CD8-positive, alpha-beta memory T cell (primary cell): Measurements from ENCODE around the gene CRABP2. TPM values are rescaled to one million over a fixed set of nuclear protein-coding genes. Genes with fewer than 3 reads are reported as not detected.
A peak's percentile ranks its signal among the peaks of the same experiment; 100 is the strongest.

Experiments used
- CTCF ChIA-PET: fragments of 350-600 bp; sonication (Branson Sonifier 250); formaldehyde crosslinking; loops from one replicate; lab custom pipeline; 2021; ENCODE audit warnings: antibody characterized with exemption; lab: Charles Lee
- POLR2A ChIA-PET: fragments of 350-600 bp; sonication (Branson Sonifier 250); formaldehyde crosslinking; loops from one replicate; lab custom pipeline; 2021; ENCODE audit warnings: antibody characterized with exemption; lab: Charles Lee
- DNase-seq, 5 donors: peaks; one replicate each; pipeline versions ENCODE4 v3.0.0 to v3.0.0-alpha.2; 2020 to 2022; ENCODE audit warnings: mixed read lengths in 1 of 5
- H3K27ac ChIP-seq: one replicate; pipeline ENCODE4 v1.7.0; 2013; ENCODE audit warnings: low read depth, mild to moderate bottlenecking, low read length, moderate library complexity
- H3K27me3 ChIP-seq: 2 replicates; pipeline ENCODE4 v1.7.0; 2013; ENCODE audit warnings: low read length, mild to moderate bottlenecking; ENCODE audit not compliant: insufficient read depth, poor library complexity, severe bottlenecking
- H3K36me3 ChIP-seq: 2 replicates; pipeline ENCODE4 v1.7.0; 2013; ENCODE audit warnings: mild to moderate bottlenecking, low read length, moderate library complexity; ENCODE audit not compliant: insufficient read depth
- H3K4me1 ChIP-seq: 2 replicates; pipeline ENCODE4 v1.7.0; 2013; ENCODE audit warnings: mild to moderate bottlenecking, low read length, moderate library complexity; ENCODE audit not compliant: insufficient read depth
- H3K4me3 ChIP-seq: 2 replicates; pipeline ENCODE4 v1.7.0; 2013; ENCODE audit warnings: mild to moderate bottlenecking, low read length
- H3K9me3 ChIP-seq: 2 replicates; pipeline ENCODE4 v1.7.0; 2013; ENCODE audit warnings: mild to moderate bottlenecking, low read length
- H3K27ac Mint-ChIP-seq, 8 donors: one replicate each; pipeline ENCODE4 v1.8.0; 2020 to 2021; ENCODE audit warnings: mixed read lengths in 8 of 8, mild to moderate bottlenecking in 6 of 8, inconsistent platforms in 3 of 8, moderate library complexity in 3 of 8
- H3K27me3 Mint-ChIP-seq, 2 donors: one replicate each; pipeline ENCODE4 v1.8.0; 2020 to 2021; ENCODE audit warnings: mixed read lengths in 2 of 2, mild to moderate bottlenecking in 1 of 2, moderate library complexity in 1 of 2
- H3K36me3 Mint-ChIP-seq, 3 donors: one replicate each; pipeline ENCODE4 v1.8.0; 2020 to 2021; ENCODE audit warnings: mixed read lengths in 3 of 3, inconsistent platforms in 1 of 3, mild to moderate bottlenecking in 1 of 3
- H3K4me1 Mint-ChIP-seq, 3 donors: one replicate each; pipeline ENCODE4 v1.8.0; 2020 to 2021; ENCODE audit warnings: mixed read lengths in 3 of 3, inconsistent platforms in 1 of 3, mild to moderate bottlenecking in 1 of 3
- H3K4me3 Mint-ChIP-seq, 7 donors: one replicate each; pipeline ENCODE4 v1.8.0; 2020 to 2021; ENCODE audit warnings: mixed read lengths in 7 of 7, mild to moderate bottlenecking in 6 of 7, moderate library complexity in 4 of 7, inconsistent platforms in 2 of 7
- H3K9me3 Mint-ChIP-seq, 5 donors: one replicate each; pipeline ENCODE4 v1.8.0; 2020 to 2022; ENCODE audit warnings: mixed read lengths in 5 of 5, mild to moderate bottlenecking in 3 of 5, moderate library complexity in 2 of 5, inconsistent platforms in 1 of 5
- polyA plus RNA-seq: library from polyadenylated mRNA; unstranded; fragments of 300-500 nt; fragmentation: Illumina TruSeq; gene quantifications from one replicate; pipeline ENCODE4 v1.2.3, GENCODE V29; 2021
- total RNA-seq, 2 experiments: library from RNA; stranded (reverse); gene quantifications; one replicate each; pipeline ENCODE4 v1.2.3, GENCODE V29; 2021

Gene CRABP2
- total and polyA plus RNA-seq, 3 experiments from 2014 or later, result 0.66 to 0.71 TPM; not detected in 1

GRCh38 chr1:156703336-156703735, 2.0 kb downstream of the CRABP2 start:
- H3K36me3 ChIP-seq, result no peaks in the 10 kb centered on the region
- H3K27ac ChIP-seq, result no peak overlapping the region
- H3K27ac Mint-ChIP-seq, result no peak overlapping the region
- H3K27me3 ChIP-seq, result peaks cover 9% of the 10 kb centered on the region
- H3K36me3 Mint-ChIP-seq, result peaks cover 0 to 5% (median 0%) of the 10 kb centered on the region in 3 donors
- H3K4me1 Mint-ChIP-seq, result peaks cover 22 to 38% (median 24%) of the 10 kb centered on the region in 3 donors
- POLR2A ChIA-PET, result interaction anchor here (0.6 kb wide), 1 partner anchor 117 kb away, joined by 3 read pairs; no protein-coding TSS in a partner anchor
- H3K9me3 ChIP-seq, result no peaks in the 10 kb centered on the region
- no peaks in the 10 kb centered on the region for H3K9me3 Mint-ChIP-seq
- DNase-seq, result no peak
- H3K4me1 ChIP-seq, result peaks cover 30% of the 10 kb centered on the region
- no peak overlapping the region for H3K4me3 ChIP-seq
- CTCF ChIA-PET, result interaction anchor here (1.8 to 9.1 kb wide), 3 partner anchors 12 to 24 kb away, joined by 6 to 120 read pairs (median 86); partner anchors contain the start of genes ISG20L2 and METTL25B
- H3K4me3 Mint-ChIP-seq, result peak overlapping the region in 1 of 7 donors; percentile 36
- peaks cover 8 to 31% of the 10 kb centered on the region in 2 donors for H3K27me3 Mint-ChIP-seq

GRCh38 chr1:156700736-156701531, 4.4 kb downstream of the CRABP2 start:
- H3K4me3 Mint-ChIP-seq, result no peak overlapping the region
- ChIA-PET POLR2A (interaction anchor here (0.6 kb wide), 1 partner anchor 16 kb away, joined by 10 read pairs; no protein-coding TSS in a partner anchor), CTCF (interaction anchor here (9.1 kb wide), 2 partner anchors 11 to 26 kb away, joined by 86 to 120 read pairs; partner anchors contain the start of genes ISG20L2 and METTL25B)
- peaks cover 10 to 21% (median 15%) of the 10 kb centered on the region in 3 donors for H3K4me1 Mint-ChIP-seq
- H3K27ac Mint-ChIP-seq, result no peak overlapping the region
- peaks cover 19 to 50% of the 10 kb centered on the region in 2 donors for H3K27me3 Mint-ChIP-seq
- Histone ChIP-seq H3K27ac (no peak overlapping the region), H3K9me3 (no peaks in the 10 kb centered on the region), H3K27me3 (peaks cover 9% of the 10 kb centered on the region), H3K4me3 (no peak overlapping the region), H3K4me1 (peaks cover 17% of the 10 kb centered on the region), H3K36me3 (no peaks in the 10 kb centered on the region)
- peaks cover 0 to 15% (median 0%) of the 10 kb centered on the region in 3 donors for H3K36me3 Mint-ChIP-seq
- peaks cover 0 to 2% (median 0%) of the 10 kb centered on the region in 5 donors for H3K9me3 Mint-ChIP-seq
- peak in 1 of 5 donors; percentile 48 for DNase-seq

- Mint-ChIP-seq H3K4me1 (peaks cover 0 to 2% (median under 1%) of the 10 kb centered on the region in 3 donors), H3K4me3 (no peak overlapping the region), H3K27me3 (peaks cover 23 to 52% of the 10 kb centered on the region in 2 donors), H3K27ac (no peak overlapping the region), H3K9me3 (peaks cover 0 to 2% (median 0%) of the 10 kb centered on the region in 5 donors), H3K36me3 (peaks cover 0 to 15% (median 0%) of the 10 kb centered on the region in 3 donors)
- Histone ChIP-seq H3K4me3 (no peak overlapping the region), H3K36me3 (no peaks in the 10 kb centered on the region), H3K27ac (no peak overlapping the region), H3K9me3 (no peaks in the 10 kb centered on the region), H3K27me3 (peaks cover 1% of the 10 kb centered on the region), H3K4me1 (no peaks in the 10 kb centered on the region)
- POLR2A ChIA-PET, result interaction anchor here (0.7 kb wide), 1 partner anchor 34 kb away, joined by 4 read pairs; no protein-coding TSS in a partner anchor
- no peak for DNase-seq
- CTCF ChIA-PET, result interaction anchor here (1.1 to 4.4 kb wide), 3 partner anchors 9 to 27 kb away, joined by 3 to 16 read pairs (median 8); no protein-coding TSS in a partner anchor
Measured at GRCh38 chr1:156698995-156699394, 6.4 kb downstream of the CRABP2 start.

GRCh38 chr1:156697481-156697880, 7.9 kb downstream of the CRABP2 start:
- no peaks in the 10 kb centered on the region for H3K36me3 ChIP-seq
- H3K27me3 Mint-ChIP-seq, result peaks cover 32 to 63% of the 10 kb centered on the region in 2 donors
- POLR2A ChIA-PET, result no interaction called here

GRCh38 chr1:156696755-156697154, 8.6 kb downstream of the CRABP2 start:
- peaks cover 16% of the 10 kb centered on the region for H3K27me3 ChIP-seq
- no peak for DNase-seq
- ChIA-PET POLR2A (no interaction called here), CTCF (interaction anchor here (1.3 to 4.4 kb wide), 2 partner anchors 11 to 29 kb away, joined by 5 to 16 read pairs; no protein-coding TSS in a partner anchor)
- no peaks in the 10 kb centered on the region for H3K4me1 ChIP-seq
- H3K4me3 ChIP-seq, result no peak overlapping the region
- Mint-ChIP-seq H3K27ac (no peak overlapping the region), H3K4me3 (no peak overlapping the region), H3K36me3 (peaks cover 0 to 15% (median 0%) of the 10 kb centered on the region in 3 donors), H3K9me3 (peaks cover 0 to 2% (median 0%) of the 10 kb centered on the region in 5 donors), H3K27me3 (peaks cover 39 to 70% of the 10 kb centered on the region in 2 donors), H3K4me1 (peaks cover 4 to 19% (median 9%) of the 10 kb centered on the region in 3 donors)
- no peaks in the 10 kb centered on the region for H3K36me3 ChIP-seq
- no peaks in the 10 kb centered on the region for H3K9me3 ChIP-seq
- no peak overlapping the region for H3K27ac ChIP-seq

More at GRCh38 chr1:156697481-156697880, 7.9 kb downstream of the CRABP2 start:
- Histone ChIP-seq H3K4me1 (no peaks in the 10 kb centered on the region), H3K9me3 (no peaks in the 10 kb centered on the region), H3K4me3 (no peak overlapping the region), H3K27ac (no peak overlapping the region), H3K27me3 (peaks cover 9% of the 10 kb centered on the region)
- Mint-ChIP-seq H3K4me1 (peaks cover 4 to 12% (median 9%) of the 10 kb centered on the region in 3 donors), H3K4me3 (no peak overlapping the region), H3K9me3 (peaks cover 0 to 2% (median 0%) of the 10 kb centered on the region in 5 donors), H3K27ac (peak overlapping the region in 1 of 8 donors; percentile 38), H3K36me3 (peaks cover 0 to 15% (median 0%) of the 10 kb centered on the region in 3 donors)
- no peak for DNase-seq
- CTCF ChIA-PET, result interaction anchor here (1.3 to 4.4 kb wide), 2 partner anchors 10 to 29 kb away, joined by 5 to 16 read pairs; no protein-coding TSS in a partner anchor

- peaks cover 0 to 2% (median 0%) of the 10 kb centered on the region in 5 donors for H3K9me3 Mint-ChIP-seq
- POLR2A ChIA-PET, result no interaction called here
- no peak overlapping the region for H3K27ac Mint-ChIP-seq
- peaks cover 45 to 74% of the 10 kb centered on the region in 2 donors for H3K27me3 Mint-ChIP-seq
- H3K36me3 Mint-ChIP-seq, result peaks cover 0 to 11% (median 0%) of the 10 kb centered on the region in 3 donors
- H3K9me3 ChIP-seq, result no peaks in the 10 kb centered on the region
- DNase-seq, result no peak
- H3K36me3 ChIP-seq, result no peaks in the 10 kb centered on the region
- CTCF ChIA-PET, result interaction anchor here (1.6 to 1.8 kb wide), 2 partner anchors 11 to 31 kb away, joined by 7 to 9 read pairs; partner anchors contain the start of gene CRABP2
- peaks cover 2% of the 10 kb centered on the region for H3K4me1 ChIP-seq
- no peak overlapping the region for H3K4me3 Mint-ChIP-seq
- H3K27ac ChIP-seq, result peak overlapping the region; percentile 74
- no peak overlapping the region for H3K4me3 ChIP-seq
- peaks cover 4 to 22% (median 10%) of the 10 kb centered on the region in 3 donors for H3K4me1 Mint-ChIP-seq
- H3K27me3 ChIP-seq, result peaks cover 25% of the 10 kb centered on the region
Measured at GRCh38 chr1:156694690-156694962, 10.8 kb downstream of the CRABP2 start.

GRCh38 chr1:156693848-156694689, 11.3 kb downstream of the CRABP2 start:
- Mint-ChIP-seq H3K9me3 (peaks cover 0 to 2% (median 0%) of the 10 kb centered on the region in 5 donors), H3K27ac (no peak overlapping the region), H3K4me1 (peaks cover 9 to 28% (median 15%) of the 10 kb centered on the region in 3 donors), H3K36me3 (peaks cover 0 to 10% (median 0%) of the 10 kb centered on the region in 3 donors), H3K4me3 (no peak overlapping the region), H3K27me3 (peaks cover 49 to 73% of the 10 kb centered on the region in 2 donors)
- ChIA-PET CTCF (interaction anchor here (1.6 to 1.8 kb wide), 2 partner anchors 12 to 32 kb away, joined by 7 to 9 read pairs; partner anchors contain the start of gene CRABP2), POLR2A (no interaction called here)
- no peaks in the 10 kb centered on the region for H3K36me3 ChIP-seq
- peak overlapping the region; percentile 74 for H3K27ac ChIP-seq
- no peak for DNase-seq
- H3K4me1 ChIP-seq, result peaks cover 3% of the 10 kb centered on the region
- H3K9me3 ChIP-seq, result no peaks in the 10 kb centered on the region
- peaks cover 25% of the 10 kb centered on the region for H3K27me3 ChIP-seq
- H3K4me3 ChIP-seq, result no peak overlapping the region
